Spleen (tissue), 11 donors: Measurements from ENCODE around the gene SLC9C1. TPM values are rescaled to one million over a fixed set of nuclear protein-coding genes. Genes with fewer than 3 reads are reported as not detected.

ENCODE experiments used
- DNase-seq: peaks from one replicate; pipeline ENCODE4 v3.0.0-alpha.2; 2020
- H3K27ac ChIP-seq, 8 donors: fragments of 200-600 bp; sonication (generic) in 7 of 8; 1 replicate in 4 of 8; 2 replicates in 4 of 8; pipeline versions ENCODE4 v1.5.0 to v1.8.0; 2016 to 2021; ENCODE audit warnings: inconsistent platforms in 4 of 8, mild to moderate bottlenecking in 4 of 8, moderate library complexity in 1 of 8
- H3K27me3 ChIP-seq, 7 donors: fragments of 200-600 bp; sonication (generic) in 6 of 7; replicated peaks in 1 of 7; 1 replicate in 4 of 7; 2 replicates in 3 of 7; pipeline versions ENCODE4 v1.5.0 to v1.8.0; 2016 to 2021; ENCODE audit warnings: inconsistent platforms in 3 of 7, mild to moderate bottlenecking in 1 of 7
- H3K36me3 ChIP-seq, 6 donors: fragments of 200-600 bp; sonication (generic) in 5 of 6; 1 replicate in 4 of 6; 2 replicates in 2 of 6; pipeline versions ENCODE4 v1.5.0 to v1.8.0; 2016 to 2021; ENCODE audit warnings: inconsistent platforms in 2 of 6
- H3K4me1 ChIP-seq, 6 donors: fragments of 200-600 bp; sonication (generic) in 5 of 6; 1 replicate in 3 of 6; 2 replicates in 3 of 6; pipeline versions ENCODE4 v1.5.0 to v1.8.0; 2016 to 2021; ENCODE audit warnings: inconsistent platforms in 3 of 6
- H3K4me3 ChIP-seq, 8 donors: fragments of 200-600 bp; sonication (generic) in 7 of 8; 1 replicate in 4 of 8; 2 replicates in 4 of 8; pipeline versions ENCODE4 v1.5.0 to v1.8.0; 2016 to 2021; ENCODE audit warnings: inconsistent platforms in 4 of 8, mild to moderate bottlenecking in 4 of 8, moderate library complexity in 2 of 8
- H3K9me3 ChIP-seq, 8 donors: fragments of 200-600 bp; sonication (generic) in 7 of 8; 1 replicate in 4 of 8; 2 replicates in 4 of 8; pipeline versions ENCODE4 v1.5.0 to v1.8.0; 2016 to 2021; ENCODE audit warnings: inconsistent platforms in 4 of 8
- POLR2A ChIP-seq, 3 donors: fragments of 450-650 bp; IDR thresholded peaks; one replicate each; pipeline ENCODE4 v1.5.1; 2017; ENCODE audit warnings: antibody characterized with exemption in 3 of 3, mild to moderate bottlenecking in 1 of 3
- POLR2AphosphoS5 ChIP-seq, 3 donors: sonication (generic); formaldehyde crosslinking; IDR thresholded peaks; one replicate each; pipeline ENCODE4 v1.5.1; 2017; ENCODE audit warnings: antibody characterized with exemption in 3 of 3
- WGBS, 5 donors: extraction: QIAGEN DNeasy Blood & Tissue Kit in 3 of 5; methylation state at CpG; one replicate each; pipeline versions ENCODE4 v1.1.5 to v1.1.7; 2013 to 2018; 5-methylcytosine and 5-hydroxymethylcytosine counted together
- intact Hi-C: fragments of 100-400 bp; cut with DNase I; formaldehyde crosslinking; loops from one replicate; pipeline ENCODE4 v1.15.0; 2023; ENCODE audit warnings: low total_unique reads
- polyA plus RNA-seq, 3 donors: library from polyadenylated mRNA; stranded (reverse); fragments of 200-250 nt; gene quantifications; one replicate each; pipeline ENCODE4 v1.2.1, GENCODE V29; 2013
- total RNA-seq, 7 donors: library from RNA; depleted of rRNA in 3 of 7; stranded (reverse); fragments of >200 nt in 3 of 7; fragmentation: NEBNext Ultra II Directional in 4 of 7; extraction: Animal tissue kit (Norgen Biotek cat#: 25700) in 4 of 7; gene quantifications; one replicate each; pipeline versions ENCODE4 v1.1.0 to v1.2.1, GENCODE V29; 2016 to 2021
- TF ChIP-seq, protein P1 (sequence below), 11 experiments: fragments of 200-600 bp in 7 of 11; fragments of 450-650 bp in 4 of 11; sonication (generic) in 4 of 11; IDR thresholded peaks in 8 of 11; conservative IDR thresholded peaks in 3 of 11; 1 replicate in 7 of 11; 2 replicates in 4 of 11; pipeline versions ENCODE4 v1.4.0 to v1.8.0; 2016 to 2021; ENCODE audit warnings: antibody characterized with exemption in 11 of 11, inconsistent platforms in 4 of 11, mild to moderate bottlenecking in 1 of 11
- donor health status: healthy with polysubstance abuse.
- donor health status: DM: no; HTN: no; CAD: no; lungs with moderate emphysema.
- donor health status: DM: no; HTN: no; CAD: no.
- donor health status: Bipolar disorder and iron deficiency.
- donor health status: healthy.
- donor health status: DM: no; HTN: no; CAD: no.
- donor health status: DM: yes; HTN: yes; CAD: no.

Gene SLC9C1
- total and polyA plus RNA-seq, 10 donors: 0.05 to 0.18 TPM; not detected in 8

DNA sequence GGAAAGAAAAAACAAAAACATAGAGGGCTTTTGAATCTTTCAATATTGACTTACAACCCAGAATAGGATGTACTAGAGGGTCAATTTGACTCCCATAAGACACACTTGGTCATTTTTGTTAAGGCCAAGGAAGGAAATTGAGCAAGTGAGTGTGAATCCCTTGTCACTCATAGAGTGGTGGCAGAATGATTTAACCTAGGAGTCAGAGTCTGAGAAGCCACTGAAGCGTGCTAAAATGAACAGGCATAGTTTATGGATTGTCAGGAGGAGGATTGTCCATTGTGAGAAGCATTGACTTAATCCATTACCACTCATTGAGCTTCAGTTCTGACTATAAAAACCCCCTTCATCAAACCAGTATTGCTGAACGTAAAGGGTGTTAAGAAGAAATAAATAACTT lies 152.7 kb downstream of the SLC9C1 start:
- Histone ChIP-seq H3K4me3 (no peak overlapping the region), H3K36me3 (no peaks in the 10 kb centered on the region), H3K9me3 (peaks cover 0 to 20% (median 10%) of the 10 kb centered on the region in 8 donors), H3K27me3 (no peaks in the 10 kb centered on the region), H3K27ac (no peak overlapping the region), H3K4me1 (peaks cover 0 to 21% (median 12%) of the 10 kb centered on the region in 6 donors)
- no peak for DNase-seq
- intact Hi-C loops: no loop called here
- TF ChIP-seq, protein P1, sequence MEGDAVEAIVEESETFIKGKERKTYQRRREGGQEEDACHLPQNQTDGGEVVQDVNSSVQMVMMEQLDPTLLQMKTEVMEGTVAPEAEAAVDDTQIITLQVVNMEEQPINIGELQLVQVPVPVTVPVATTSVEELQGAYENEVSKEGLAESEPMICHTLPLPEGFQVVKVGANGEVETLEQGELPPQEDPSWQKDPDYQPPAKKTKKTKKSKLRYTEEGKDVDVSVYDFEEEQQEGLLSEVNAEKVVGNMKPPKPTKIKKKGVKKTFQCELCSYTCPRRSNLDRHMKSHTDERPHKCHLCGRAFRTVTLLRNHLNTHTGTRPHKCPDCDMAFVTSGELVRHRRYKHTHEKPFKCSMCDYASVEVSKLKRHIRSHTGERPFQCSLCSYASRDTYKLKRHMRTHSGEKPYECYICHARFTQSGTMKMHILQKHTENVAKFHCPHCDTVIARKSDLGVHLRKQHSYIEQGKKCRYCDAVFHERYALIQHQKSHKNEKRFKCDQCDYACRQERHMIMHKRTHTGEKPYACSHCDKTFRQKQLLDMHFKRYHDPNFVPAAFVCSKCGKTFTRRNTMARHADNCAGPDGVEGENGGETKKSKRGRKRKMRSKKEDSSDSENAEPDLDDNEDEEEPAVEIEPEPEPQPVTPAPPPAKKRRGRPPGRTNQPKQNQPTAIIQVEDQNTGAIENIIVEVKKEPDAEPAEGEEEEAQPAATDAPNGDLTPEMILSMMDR (IDR thresholded peaks at IDR 0.05 in 8 of 11, conservative IDR thresholded peaks at IDR 0.05 in 3 of 11): no peak
- no peak for TF ChIP-seq POLR2AphosphoS5 (IDR thresholded peaks at IDR 0.05)
- no peak for TF ChIP-seq POLR2A (IDR thresholded peaks at IDR 0.05)
- WGBS, 5 donors: 80 to 92% (median 85%) methylated on average over 2 of the region's 2 CpGs

DNA sequence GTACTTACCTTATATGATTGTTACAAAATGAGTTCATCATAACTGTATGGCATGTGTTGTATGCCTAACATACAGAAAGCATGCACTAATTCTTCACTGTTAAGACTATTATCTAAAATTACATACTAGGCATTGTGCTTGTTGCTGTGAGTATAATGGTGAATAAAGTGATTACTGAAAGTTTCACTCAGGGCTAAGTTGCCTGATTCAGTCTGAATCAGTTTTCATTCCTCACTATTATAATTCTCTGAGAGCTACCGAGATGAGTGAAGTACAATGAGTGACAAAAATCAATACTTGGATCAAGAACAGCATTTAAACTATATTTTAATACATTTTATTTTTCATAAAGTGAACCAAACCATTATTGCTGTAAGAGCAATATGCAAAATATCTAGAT lies 153.4 kb downstream of the SLC9C1 start:
- DNase-seq: no peak
- TF ChIP-seq, protein P1 (IDR thresholded peaks at IDR 0.05 in 8 of 11, conservative IDR thresholded peaks at IDR 0.05 in 3 of 11): no peak
- no peak for TF ChIP-seq POLR2AphosphoS5 (IDR thresholded peaks at IDR 0.05)
- TF ChIP-seq POLR2A (IDR thresholded peaks at IDR 0.05): no peak
- Histone ChIP-seq H3K4me1 (peaks cover 0 to 28% (median 12%) of the 10 kb centered on the region in 6 donors), H3K9me3 (peaks cover 0 to 20% (median 8%) of the 10 kb centered on the region in 8 donors), H3K27ac (no peak overlapping the region), H3K36me3 (no peaks in the 10 kb centered on the region), H3K4me3 (no peak overlapping the region), H3K27me3 (no peaks in the 10 kb centered on the region)
- intact Hi-C loops: no loop called here
- 80 to 90% (median 85%) methylated on average over 1 of the region's 1 CpG for WGBS, 5 donors

DNA sequence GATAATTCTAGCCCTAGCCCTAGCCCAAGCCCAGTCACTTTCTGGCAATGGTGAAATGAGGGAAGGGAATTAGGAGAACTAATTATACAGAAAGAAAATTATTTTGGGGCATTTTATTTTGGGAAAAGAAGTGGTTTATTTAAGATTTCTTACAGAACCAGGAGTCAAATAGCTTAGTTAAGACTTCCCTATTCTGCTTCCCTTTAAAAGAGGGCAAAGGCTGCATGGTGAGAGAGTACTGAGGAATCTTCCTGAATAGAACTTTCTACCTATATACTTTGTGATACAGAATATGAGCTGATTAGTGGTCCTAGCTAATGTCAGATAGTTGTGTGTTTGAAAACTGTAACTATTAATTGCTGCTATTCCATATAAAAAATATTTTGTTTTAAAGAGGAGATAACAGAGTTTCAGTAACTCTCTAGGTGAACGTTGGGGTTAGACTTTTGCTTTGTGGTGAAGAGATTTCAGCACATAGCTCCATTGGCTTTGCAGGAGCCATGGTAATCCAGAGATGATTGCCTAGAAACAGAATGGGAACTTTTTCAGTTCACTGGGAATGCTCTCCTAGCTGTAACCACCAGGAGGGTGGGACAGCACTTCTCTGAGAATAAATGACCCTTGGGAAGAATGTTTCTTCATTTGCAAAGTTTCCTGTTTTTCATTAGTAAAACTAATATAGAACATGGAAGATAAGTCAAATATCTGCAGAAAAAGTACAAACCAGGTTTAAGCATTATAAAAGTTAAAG lies 155.6 kb downstream of the SLC9C1 start:
- Histone ChIP-seq H3K4me1 (peaks cover 0 to 50% (median 17%) of the 10 kb centered on the region in 6 donors), H3K27me3 (no peaks in the 10 kb centered on the region), H3K36me3 (no peaks in the 10 kb centered on the region), H3K9me3 (peaks cover 0 to 7% (median 0%) of the 10 kb centered on the region in 8 donors), H3K4me3 (no peak overlapping the region), H3K27ac (peak overlapping the region in 1 of 8 donors; percentile 3)
- WGBS, 5 donors: 38 to 68% (median 54%) methylated on average over 1 of the region's 1 CpG
- no peak for TF ChIP-seq POLR2A (IDR thresholded peaks at IDR 0.05)
- no peak for TF ChIP-seq POLR2AphosphoS5 (IDR thresholded peaks at IDR 0.05)
- TF ChIP-seq, protein P1 (IDR thresholded peaks at IDR 0.05 in 8 of 11, conservative IDR thresholded peaks at IDR 0.05 in 3 of 11): no peak
- intact Hi-C loops: no loop called here
- DNase-seq: no peak

DNA sequence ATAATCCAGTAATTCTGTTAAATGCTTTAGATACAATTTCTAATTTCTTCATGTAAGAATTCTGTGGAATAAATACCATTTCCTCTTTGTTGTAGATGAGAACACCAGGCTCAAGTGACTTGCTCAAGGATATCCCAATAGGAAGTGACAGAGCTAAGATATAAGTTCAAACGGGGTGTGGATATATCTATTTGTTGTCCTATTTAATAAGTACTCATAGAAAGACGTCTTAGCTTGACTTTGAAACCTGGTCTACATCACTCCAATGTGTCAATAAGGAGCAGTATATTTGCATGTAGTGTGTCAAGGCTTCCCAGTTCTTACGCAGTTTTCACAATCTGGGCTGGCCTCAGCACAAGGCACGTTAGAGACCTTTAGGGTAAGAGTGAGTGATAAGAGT lies 156.2 kb downstream of the SLC9C1 start:
- DNase-seq: no peak
- Histone ChIP-seq H3K4me3 (no peak overlapping the region), H3K9me3 (peaks cover 0 to 2% (median 0%) of the 10 kb centered on the region in 8 donors), H3K4me1 (peaks cover 0 to 56% (median 20%) of the 10 kb centered on the region in 6 donors), H3K27ac (peak overlapping the region in 1 of 8 donors; percentile 3), H3K27me3 (no peaks in the 10 kb centered on the region), H3K36me3 (no peaks in the 10 kb centered on the region)
- WGBS, 5 donors: 40 to 55% (median 47%) methylated on average over 4 of the region's 4 CpGs
- intact Hi-C loops: no loop called here
- TF ChIP-seq POLR2AphosphoS5 (IDR thresholded peaks at IDR 0.05): no peak
